GM18517 (cell line): Measurements from ENCODE around the gene MRFAP1.
"Not testable (repeated sequence)": the region's sequence is repeated elsewhere in the genome, so short reads cannot be mapped to it uniquely, and the experiment has no call there.

Experiments used
- ATAC-seq: cut with Tn5 transposase; IDR thresholded peaks from one replicate; pipeline ENCODE4 v1.9.1; 2021; ENCODE audit warnings: mild to moderate bottlenecking, moderate library complexity; ENCODE audit not compliant: unreplicated experiment

The MRFAP1 gene

DNA sequence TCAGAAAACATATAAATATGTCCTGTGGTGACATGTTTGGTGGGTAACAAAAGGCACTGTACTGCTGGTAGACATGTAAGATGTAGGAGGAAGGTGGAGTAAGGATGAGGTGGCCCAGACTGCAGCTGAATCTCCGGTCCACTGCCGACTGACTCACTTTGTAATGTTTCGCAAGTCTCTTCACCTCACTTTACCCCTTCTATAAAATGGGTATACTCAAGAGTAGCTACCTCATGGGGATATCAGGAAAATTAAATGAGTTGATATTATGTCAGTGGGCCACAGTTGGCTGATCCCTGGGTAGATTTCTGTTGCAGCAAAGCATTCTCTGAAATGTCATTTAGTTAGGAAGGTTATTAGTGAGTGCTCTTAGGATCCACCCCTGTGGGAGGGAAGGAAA, 22.1 kb downstream of the MRFAP1 start:
- no peak for ATAC-seq

DNA sequence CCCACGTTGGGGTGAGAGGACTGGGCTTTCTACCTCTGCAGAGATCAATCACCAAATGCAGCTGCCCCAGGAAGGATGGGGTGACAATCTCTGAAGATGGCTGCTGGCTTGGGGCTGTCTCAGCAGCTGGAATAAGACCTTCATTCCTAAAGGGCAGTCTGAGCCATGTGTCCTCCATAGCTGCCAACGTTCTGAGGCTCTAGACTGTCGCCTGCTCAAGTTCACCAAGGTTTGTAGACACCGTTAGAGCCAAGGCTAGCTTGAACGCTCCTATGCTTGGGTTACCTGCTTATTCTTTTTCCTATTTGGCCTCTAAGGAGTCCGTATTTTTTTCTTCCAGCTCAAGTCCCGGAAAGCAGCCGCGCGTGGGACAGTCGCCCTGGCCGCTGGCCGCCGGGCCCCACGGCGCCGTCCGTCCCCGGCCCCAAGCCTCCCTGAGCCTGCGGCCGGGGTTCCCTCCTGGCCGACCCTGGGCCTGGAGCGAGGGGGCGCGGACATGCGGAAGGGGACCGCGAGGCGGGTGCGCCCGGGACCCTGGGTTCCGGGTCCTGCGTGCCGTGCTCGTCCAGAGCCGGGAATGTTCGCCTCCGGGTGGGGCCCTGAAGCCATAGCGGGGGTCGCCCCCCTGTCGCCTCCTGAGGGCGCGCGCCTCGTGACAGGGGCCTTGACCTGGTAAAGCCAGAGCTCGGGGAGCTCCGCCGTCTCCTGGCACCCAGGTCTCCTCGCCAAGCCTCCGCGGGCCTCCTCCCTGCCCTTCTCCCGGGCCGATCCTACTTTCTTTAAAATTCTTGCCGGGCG, 23.3 kb downstream of the MRFAP1 start:
- ATAC-seq, result no peak

DNA sequence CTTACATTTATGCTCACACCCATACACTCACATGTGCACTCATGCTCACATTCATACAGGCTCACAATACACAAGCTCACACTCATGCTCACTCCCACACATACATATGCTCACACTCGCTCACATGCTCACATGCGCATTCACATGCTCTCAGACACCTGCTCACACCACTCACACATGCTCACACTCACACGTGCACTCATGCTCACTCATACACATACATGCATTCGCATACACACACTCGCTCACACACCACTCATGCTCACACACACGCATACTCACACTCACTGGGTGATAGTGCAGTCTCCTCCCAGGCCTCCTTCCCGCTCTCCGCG, 24.8 kb downstream of the MRFAP1 start:
- ATAC-seq, result no peak

DNA sequence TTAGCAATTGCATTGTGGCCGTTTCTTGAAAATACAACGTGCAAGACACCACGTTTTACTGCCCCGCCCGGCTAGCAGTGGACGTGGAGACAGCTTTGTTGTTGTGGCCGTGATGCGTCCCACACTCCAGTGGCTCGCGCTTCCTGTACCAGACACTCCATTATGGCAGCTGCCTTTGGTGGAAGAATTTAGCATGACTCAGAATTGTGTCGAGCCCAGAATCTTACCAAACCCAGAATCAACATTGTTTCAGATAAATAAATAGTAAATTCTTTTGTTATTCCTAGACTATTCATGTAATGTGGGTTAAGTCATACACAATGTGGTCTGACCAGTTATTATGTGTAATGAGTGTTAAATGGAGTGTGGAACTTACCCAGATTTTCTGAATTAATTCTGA, 27.9 kb downstream of the MRFAP1 start:
- ATAC-seq, result no peak

DNA sequence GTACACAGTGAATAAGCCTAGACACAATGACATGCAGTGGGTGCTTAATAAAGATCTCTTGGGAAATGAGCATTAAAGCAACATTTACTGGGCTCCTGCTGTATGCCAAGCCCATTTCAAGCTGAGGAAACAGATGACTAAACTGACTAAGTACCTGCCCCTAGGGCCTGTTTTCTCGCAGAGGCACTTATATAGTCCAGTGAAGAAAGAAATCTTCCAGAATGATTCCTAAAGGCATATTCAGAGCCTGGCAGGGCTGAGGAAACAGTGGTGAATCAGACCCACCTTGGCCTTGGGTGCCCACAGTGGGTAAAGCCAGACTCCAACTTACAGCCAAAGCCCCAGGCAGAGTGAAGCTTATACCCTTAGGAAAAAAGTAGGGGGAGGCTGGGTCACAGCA, 31.2 kb downstream of the MRFAP1 start:
- no peak for ATAC-seq

DNA sequence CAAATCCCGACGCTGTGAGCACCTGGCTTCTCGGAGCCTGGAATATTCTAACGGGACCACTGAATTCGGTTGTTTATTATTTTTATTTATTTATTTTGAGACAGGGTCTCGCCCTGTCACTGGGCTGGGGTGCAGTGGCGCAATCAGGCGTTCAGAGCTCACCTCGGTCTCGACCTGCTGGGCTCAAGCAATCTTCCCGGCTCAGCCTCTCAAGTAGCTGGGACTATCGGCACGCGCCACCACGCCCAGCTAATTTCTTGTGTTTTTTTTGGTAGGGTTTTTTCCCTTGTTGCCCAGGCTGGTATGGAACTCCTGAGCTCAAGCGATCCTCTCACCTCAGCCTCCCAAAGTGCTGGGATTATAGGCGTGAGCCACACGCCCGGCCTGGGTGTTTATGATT, 31.6 kb downstream of the MRFAP1 start:
- no peak for ATAC-seq

DNA sequence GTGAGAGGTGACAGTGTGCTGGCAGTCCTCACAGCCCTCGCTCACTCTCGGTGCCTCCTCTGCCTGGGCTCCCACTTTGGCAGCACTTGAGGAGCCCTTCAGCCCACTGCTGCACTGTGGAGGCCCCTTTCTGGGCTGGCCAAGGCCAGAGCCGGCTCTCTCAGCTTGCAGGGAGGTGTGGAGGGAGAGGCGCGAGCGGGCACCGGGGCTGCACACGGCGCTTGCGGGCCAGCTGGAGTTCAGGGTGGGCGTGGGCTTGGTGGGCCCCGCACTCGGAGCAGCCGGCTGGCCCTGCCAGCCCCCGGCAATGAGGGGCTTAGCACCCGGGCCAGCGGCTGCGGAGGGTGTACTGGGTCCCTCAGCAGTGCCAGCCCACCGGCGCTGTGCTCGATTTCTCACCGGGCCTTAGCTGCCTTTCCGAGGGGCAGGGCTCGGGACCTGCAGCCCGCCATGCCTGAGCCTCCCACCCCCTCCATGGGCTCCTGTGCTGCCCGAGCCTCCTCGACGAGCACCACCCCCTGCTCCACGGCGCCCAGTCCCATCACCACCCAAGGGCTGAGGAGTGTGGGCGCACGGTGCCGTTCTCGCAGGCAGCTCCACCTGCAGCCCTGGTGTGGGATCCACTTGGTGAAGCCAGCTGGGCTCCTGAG, 32.2 kb downstream of the MRFAP1 start:
- ATAC-seq, result not testable (repeated sequence)

DNA sequence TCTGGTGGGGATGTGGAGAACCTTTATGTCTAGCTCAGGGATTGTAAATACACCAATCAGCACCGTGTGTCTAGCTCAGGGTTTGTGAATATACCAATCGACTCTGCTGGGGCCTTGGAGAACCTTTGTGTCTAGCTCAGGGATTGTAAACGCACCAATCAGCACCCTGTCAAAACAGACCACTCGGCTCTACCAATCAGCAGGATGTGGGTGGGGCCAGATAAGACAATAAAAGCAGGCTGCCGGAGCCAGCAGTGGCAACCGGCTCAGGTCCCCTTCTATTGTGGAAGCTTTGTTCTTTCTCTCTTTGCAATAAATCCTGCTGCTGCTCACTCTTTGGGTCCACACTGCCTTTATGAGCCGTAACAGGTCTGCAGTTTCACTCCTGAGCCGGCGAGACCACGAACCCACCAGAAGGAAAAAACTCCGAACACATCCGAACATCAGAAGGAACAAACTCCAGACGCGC, 32.7 kb downstream of the MRFAP1 start:
- ATAC-seq, result not testable (repeated sequence)

DNA sequence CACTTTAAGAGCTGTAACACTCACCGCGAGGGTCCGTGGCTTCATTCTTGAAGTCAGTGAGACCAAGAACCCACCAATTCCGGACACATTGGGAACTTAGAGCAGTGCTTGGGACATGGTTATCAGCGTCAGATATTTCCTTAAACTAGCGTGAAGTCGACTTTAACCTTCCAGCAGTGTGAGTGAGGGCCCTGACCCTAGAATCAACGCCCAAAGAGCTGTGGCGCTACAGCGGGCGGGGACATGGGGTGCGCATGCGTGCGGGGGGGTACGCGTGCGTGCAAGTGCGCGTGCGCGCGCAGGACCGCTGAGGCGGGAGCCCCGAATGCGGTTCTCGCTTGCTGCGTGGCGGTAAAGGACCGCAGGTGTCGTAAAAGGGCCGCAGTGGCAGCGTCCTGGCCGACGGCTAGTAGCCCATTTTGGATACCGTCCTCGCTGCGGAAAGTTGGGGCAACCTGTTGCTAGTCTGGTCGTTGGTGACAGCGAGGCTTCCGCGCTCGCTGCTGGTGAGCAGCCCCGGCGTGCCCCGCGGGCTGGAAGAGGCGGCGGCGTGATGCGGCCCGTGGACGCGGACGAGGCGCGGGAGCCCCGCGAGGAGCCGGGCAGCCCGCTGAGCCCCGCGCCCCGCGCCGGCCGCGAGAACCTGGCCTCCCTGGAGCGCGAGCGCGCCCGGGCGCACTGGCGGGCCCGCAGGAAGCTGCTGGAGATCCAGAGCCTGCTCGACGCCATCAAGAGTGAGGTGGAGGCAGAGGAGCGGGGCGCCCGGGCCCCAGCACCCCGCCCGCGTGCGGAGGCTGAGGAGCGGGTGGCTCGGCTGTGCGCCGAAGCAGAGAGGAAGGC, 33.4 kb downstream of the MRFAP1 start:
- peak; percentile 78 for ATAC-seq

DNA sequence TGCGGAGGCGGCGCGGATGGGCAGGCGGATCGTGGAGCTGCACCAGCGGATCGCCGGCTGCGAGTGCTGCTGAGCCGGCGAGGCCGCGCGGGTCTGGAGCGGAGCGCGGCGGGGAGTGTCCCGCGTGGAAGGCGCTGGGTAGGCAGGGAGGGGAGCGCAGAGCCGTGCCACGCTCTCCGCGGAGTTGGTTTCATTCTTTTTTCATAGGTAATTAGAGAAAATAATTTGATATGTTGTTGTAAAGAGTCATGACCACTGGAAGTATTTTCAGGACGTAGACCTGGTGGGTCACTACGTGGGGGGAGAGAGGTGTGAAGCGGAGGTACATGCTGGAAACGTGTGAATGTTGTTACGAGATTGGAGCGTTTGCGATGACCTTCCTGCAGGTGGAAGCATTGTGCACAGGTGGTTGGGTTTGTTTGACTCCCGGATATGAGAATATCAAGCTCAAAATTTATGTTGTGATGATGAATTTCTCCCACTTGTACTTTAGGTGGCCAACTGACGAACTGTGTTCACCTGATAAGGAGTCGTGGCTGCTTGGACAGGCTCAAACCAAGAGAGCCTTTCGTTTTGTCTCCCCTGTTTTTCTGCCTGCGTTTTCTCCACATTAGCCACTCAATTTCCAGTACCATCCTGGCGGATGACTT, 34.1 kb downstream of the MRFAP1 start:
- ATAC-seq, result peak; percentile 49

DNA sequence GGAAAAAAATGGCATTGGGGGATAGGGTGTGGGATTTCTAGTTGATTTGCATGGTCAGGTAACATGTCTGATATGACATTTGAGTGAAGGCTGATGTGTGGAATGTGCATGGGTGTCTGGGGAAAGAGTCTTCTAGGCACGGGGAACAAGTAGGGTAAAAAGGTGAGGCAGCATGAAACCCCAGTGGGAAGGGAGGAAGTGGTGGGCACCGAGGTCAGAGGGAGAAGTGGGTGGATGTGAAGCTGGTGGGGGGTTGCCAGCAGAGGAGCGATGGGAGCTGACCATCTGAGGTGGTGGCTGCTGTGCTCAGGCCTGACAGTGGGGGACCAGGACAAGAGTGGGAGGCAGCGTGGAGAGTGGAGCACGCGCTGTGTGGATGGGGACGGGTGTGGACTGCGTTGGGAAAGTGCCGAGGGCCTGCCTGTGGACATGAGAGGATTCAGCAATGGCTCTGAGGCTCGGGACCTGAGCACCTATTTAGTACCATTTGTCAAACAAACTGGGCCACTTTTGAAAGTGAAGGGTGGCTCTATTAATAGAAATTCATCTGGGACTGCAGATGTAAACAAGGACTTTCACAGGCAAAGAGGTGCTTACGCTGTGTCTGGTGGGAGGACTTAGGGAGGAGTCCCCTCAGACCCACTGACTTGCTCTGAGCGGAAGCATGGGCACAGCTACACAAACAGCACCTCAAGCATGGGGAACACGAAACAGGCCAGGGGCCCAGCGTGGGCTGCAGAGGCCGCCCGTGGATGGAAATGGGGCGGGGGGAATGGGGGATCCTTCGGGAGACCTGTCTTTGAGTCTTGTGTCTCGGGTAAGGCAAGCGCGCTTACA, 36.5 kb downstream of the MRFAP1 start:
- ATAC-seq, result no peak

DNA sequence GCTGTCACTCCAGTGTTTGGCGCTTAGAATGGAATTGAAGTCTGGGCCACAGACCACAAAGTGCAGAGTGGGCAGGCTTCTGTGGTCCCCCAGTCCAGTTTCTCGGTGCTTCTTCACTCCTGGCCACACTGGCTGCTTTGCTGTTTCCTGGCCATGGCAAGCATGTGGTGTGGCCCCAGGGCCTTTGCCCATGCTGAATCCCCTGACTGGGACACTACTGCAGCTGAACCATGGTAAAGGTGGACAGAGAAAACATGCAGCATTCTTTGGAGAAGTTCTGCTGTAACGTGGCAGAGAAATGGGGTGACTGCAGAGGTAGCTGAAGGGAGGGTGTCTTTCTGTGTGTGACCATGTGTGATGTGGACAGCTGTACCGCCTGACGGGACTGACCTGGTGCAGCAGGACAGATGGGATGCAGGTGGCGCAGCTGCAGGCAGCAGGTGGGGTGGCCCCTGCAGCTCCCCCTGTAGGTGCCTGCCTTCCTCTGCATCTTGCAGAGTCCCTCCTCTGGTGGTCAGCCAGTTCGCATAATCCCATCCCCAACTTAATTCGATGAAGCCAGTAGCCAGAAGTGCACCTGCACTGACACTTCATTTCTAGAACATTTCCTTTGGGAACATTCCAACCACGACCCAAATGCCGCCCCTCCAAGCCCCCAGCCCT, 40.0 kb downstream of the MRFAP1 start:
- no peak for ATAC-seq

DNA sequence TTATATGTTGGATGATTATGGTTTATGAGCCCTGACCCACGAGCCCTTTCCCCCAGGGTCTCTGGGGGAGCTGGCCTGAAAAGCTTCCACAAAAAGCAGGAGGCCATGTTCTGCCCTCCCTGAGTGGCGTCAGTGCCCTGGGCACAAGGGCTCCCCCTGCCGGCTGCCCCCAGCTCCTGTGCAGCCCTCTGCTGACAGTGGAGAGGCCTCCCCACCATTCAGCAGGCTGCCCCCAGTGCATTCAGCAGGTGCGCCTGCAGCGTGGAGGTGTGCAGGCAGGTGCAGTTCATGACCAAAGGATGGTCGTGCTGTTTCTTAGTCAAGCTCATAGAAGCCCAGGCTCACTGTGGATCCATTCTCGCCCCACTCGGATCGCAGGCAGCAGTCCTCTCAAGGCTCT, 40.7 kb downstream of the MRFAP1 start:
- no peak for ATAC-seq

DNA sequence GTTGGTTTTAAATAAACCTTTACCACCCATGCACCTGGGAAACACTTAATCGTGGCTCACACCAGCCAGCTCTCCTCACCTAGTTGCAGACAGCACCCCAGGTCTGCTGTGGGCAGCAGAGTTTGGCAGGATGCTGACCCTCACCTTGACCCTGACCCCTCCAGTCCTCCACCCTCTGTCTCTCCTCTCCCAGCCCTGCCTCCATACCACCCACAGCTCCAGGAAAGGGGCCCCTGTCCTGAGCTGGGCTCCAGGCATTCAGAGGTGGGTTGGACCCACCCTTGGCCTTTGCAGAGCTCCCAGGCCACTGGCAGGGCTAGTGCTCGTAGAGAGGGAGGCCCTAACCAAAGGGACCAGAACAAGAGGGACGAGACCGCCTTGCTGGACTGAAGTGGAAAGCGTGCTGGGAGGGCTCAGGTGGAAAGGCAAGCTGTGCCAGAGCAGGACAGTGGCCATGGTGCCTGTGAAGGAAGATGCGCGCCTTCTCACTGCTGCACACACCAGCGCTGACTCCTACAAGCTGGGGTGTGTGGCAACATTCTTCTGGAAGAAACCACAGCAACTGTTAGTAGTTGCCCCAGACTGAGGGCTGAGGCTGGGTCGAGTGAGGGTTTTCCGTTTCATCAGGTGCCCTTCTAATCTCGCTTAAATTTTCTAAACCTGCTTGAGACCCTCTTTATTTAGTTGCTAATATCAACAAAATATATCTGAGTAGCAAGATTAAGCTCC, 42.5 kb downstream of the MRFAP1 start:
- ATAC-seq, result no peak

DNA sequence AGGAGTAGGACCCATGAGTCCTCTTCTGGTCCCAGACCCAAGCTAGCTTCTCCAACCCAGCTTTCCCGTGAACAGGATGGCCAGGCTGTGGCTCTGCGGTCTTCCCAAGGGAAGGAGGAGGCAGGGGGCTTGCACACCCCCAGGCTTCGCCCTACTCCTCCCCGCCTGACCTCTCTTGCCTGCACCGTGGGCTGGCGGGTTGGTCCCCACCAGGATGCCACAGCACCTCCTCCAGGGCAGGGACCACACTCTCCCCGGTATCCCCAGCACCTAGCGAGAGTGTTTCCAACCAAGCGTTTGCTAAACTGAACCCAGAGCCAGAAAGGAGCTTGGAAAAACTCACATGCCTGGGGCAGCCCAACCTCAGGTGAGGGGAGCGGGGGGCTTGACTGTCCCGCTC, 44.2 kb downstream of the MRFAP1 start:
- ATAC-seq, result no peak

DNA sequence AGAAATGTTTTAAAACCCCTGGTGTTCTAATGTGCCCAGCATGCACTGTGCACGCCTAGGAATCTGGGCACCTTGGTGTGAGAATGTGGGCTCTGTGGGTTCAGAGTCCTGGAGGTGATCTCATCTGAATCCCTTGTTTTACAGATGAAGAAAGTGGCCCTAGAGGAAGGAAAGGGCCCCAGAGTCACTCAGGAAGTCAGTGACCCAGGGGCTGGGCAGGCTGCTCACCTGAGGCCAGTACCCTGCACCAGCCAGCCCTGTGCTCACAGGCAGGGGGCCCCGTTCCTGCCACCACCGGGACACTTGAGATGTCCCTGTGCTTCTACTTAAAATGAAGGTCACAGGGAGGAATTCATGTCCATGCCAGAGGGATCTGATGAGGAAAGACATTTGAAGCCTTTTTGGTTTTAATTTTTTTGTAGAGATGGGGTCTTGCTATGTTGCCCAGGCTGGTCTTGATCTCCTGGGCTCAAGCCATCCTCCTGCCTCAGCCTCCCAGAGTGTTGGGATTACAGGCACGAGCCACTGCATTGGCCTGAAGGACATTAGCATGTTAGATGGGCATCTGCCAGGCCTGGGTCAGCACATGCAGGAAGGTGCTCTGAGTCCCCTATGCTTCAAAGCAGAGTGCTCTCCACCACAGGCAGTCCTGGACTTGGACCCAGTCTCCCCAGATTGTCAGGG, 45.8 kb downstream of the MRFAP1 start:
- no peak for ATAC-seq

DNA sequence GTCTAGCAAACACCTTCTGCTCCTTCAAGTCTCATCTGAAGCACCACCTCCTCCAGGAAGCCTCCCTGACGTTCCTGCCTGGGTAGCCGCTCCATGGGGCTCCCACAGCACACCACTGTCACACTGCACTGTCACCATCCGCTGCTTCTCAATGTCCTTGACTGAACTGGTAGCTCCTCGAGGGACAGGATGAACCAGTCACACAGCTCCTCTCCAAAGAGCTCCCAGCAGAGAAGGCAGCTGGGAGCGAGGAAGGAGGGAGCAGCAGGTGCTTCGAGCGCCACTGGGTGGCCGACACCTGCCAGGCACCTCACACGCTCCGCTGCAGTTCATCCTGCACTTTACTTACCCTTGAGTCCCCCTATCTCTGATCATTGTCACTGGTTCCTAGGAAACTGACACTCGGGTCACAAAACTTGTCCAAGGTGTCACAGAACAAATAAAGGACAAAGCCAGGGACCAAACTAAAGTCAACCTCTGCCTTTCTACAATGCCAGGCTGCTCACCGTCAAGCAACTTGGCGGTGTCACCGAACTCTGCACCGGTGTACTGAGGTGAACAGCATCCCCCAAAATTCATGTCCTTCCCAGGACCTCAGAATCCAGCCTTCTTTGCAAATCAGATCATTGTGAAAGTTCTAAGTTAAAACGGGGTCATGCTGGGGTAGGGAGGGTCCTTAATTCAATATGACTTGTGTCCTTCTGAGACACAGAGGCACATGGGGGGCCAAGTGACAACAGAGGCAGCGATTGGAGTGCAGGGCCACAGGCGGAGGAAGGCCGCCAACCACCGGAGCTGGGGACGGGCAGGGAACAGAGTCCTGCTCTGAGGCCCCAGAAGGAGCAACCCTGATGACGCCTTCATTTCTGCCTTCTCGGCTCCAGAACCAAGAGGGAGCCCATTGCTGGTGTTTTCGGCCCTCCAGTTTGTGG, 47.7 kb downstream of the MRFAP1 start:
- no peak for ATAC-seq
